ENCODE measurements around the gene SLCO1B3.

SLCO1B3 gene

GRCh38 chr12:20808521-20808920, 2.0 kb upstream of the SLCO1B3 start:
- Histone ChIP-seq H3K9me2 (ENCODE audit: low read depth, low read length) (no peaks in the 10 kb centered on the region), H3K9me3 (ENCODE audit: low read length) (no peaks in the 10 kb centered on the region), H3K36me3 (ENCODE audit: insufficient read depth, low read length) (no peaks in the 10 kb centered on the region), H3K4me2 (ENCODE audit: low read length) (no peak overlapping the region), H3K4me1 (ENCODE audit: insufficient read depth, low read length, severe bottlenecking) (no peaks in the 10 kb centered on the region), H3K9ac (ENCODE audit: low read length) (no peak overlapping the region), H3F3A (ENCODE audit: insufficient read depth, low read length) (no peaks in the 10 kb centered on the region), H3K79me2 (ENCODE audit: insufficient read depth, low read length) (no peaks in the 10 kb centered on the region), H3K27me3 (ENCODE audit: insufficient read depth, low read length) (no peaks in the 10 kb centered on the region), H3K27ac (ENCODE audit: low read depth, low read length, poor library complexity, severe bottlenecking) (no peak overlapping the region), H3K4me3 (ENCODE audit: low read depth, low read length, poor library complexity, severe bottlenecking) (no peak overlapping the region), H2AFZ (ENCODE audit: low read length) (no peak overlapping the region), H4K20me1 (ENCODE audit: insufficient read depth, low read length) (no peaks in the 10 kb centered on the region)
- TF ChIP-seq EZH2 (IDR thresholded peaks at IDR 0.05; ENCODE audit: borderline replicate concordance, low read length) (no peak), CTCF (IDR thresholded peaks at IDR 0.05; ENCODE audit: low read length) (no peak)

DNA sequence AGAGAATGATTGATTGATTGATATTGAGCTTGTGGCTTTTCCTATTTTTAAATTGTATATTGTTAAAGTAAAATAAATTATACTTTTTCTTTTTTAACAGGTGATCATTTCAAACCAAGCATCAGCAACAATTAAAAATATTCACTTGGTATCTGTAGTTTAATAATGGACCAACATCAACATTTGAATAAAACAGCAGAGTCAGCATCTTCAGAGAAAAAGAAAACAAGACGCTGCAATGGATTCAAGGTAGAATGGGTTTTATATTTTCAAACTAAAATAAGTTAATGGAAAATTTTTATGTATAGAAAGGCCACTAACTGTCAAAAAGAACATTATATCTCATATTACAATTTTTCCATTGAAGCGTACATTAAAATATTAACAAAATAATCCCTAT, 5.1 kb downstream of the SLCO1B3 start:
- H3K79me2 ChIP-seq (ENCODE audit: insufficient read depth, low read length) = no peaks in the 10 kb centered on the region
- TF ChIP-seq CTCF (IDR thresholded peaks at IDR 0.05; ENCODE audit: low read length) = no peak
- no peak for TF ChIP-seq EZH2 (IDR thresholded peaks at IDR 0.05; ENCODE audit: borderline replicate concordance, low read length)
- no peaks in the 10 kb centered on the region for H3K27me3 ChIP-seq (ENCODE audit: insufficient read depth, low read length)
- no peak overlapping the region for H2AFZ ChIP-seq (ENCODE audit: low read length)
- H3K4me3 ChIP-seq (ENCODE audit: low read depth, low read length, poor library complexity, severe bottlenecking) = no peak overlapping the region
- no peaks in the 10 kb centered on the region for H3K4me1 ChIP-seq (ENCODE audit: insufficient read depth, low read length, severe bottlenecking)
- no peaks in the 10 kb centered on the region for H3F3A ChIP-seq (ENCODE audit: insufficient read depth, low read length)
- H4K20me1 ChIP-seq (ENCODE audit: insufficient read depth, low read length) = no peaks in the 10 kb centered on the region
- H3K27ac ChIP-seq (ENCODE audit: low read depth, low read length, poor library complexity, severe bottlenecking) = no peak overlapping the region
- no peaks in the 10 kb centered on the region for H3K9me2 ChIP-seq (ENCODE audit: low read depth, low read length)
- no peaks in the 10 kb centered on the region for H3K9me3 ChIP-seq (ENCODE audit: low read length)
- no peak overlapping the region for H3K4me2 ChIP-seq (ENCODE audit: low read length)
- H3K9ac ChIP-seq (ENCODE audit: low read length) = no peak overlapping the region
- no peaks in the 10 kb centered on the region for H3K36me3 ChIP-seq (ENCODE audit: insufficient read depth, low read length)

DNA sequence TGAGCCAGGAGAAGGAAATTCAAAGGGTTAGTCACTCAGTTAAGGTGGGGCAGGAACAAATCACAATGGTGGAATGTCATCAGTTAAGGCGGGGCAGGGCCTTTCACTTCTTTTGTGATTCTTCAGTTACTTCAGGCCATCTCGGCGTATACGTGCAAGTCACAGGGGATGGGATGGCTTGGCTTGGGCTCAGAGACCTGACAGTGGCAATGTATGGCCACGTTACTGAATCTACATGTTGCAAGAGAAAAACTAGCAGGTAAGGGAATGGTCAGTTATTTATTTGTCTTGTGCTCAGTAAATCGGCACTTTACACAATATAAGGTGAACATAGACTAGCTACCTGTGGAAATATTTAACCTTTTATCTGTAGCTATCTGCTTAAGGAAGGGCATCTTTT, 11.9 kb downstream of the SLCO1B3 start:
- no peak overlapping the region for H3K27ac ChIP-seq (ENCODE audit: low read depth, low read length, poor library complexity, severe bottlenecking)
- no peak overlapping the region for H3K4me3 ChIP-seq (ENCODE audit: low read depth, low read length, poor library complexity, severe bottlenecking)

More for the DNA sequence above, 11.9 kb downstream of the SLCO1B3 start:
- H2AFZ ChIP-seq (ENCODE audit: low read length) = no peak overlapping the region
- H3F3A ChIP-seq (ENCODE audit: insufficient read depth, low read length) = no peaks in the 10 kb centered on the region
- H3K36me3 ChIP-seq (ENCODE audit: insufficient read depth, low read length) = no peaks in the 10 kb centered on the region
- TF ChIP-seq CTCF (IDR thresholded peaks at IDR 0.05; ENCODE audit: low read length) (no peak), EZH2 (IDR thresholded peaks at IDR 0.05; ENCODE audit: borderline replicate concordance, low read length) (no peak)
- H4K20me1 ChIP-seq (ENCODE audit: insufficient read depth, low read length) = no peaks in the 10 kb centered on the region
- H3K9me3 ChIP-seq (ENCODE audit: low read length) = no peaks in the 10 kb centered on the region
- no peaks in the 10 kb centered on the region for H3K9me2 ChIP-seq (ENCODE audit: low read depth, low read length)
- no peaks in the 10 kb centered on the region for H3K4me1 ChIP-seq (ENCODE audit: insufficient read depth, low read length, severe bottlenecking)
- no peak overlapping the region for H3K9ac ChIP-seq (ENCODE audit: low read length)
- no peaks in the 10 kb centered on the region for H3K27me3 ChIP-seq (ENCODE audit: insufficient read depth, low read length)
- no peak overlapping the region for H3K4me2 ChIP-seq (ENCODE audit: low read length)
- no peaks in the 10 kb centered on the region for H3K79me2 ChIP-seq (ENCODE audit: insufficient read depth, low read length)

Measured in OCI-LY1 (cell line).